ENCODE data around the gene FERMT1.

FERMT1 gene

GRCh38 chr20:6075428-6076219 lies 47.2 kb downstream of the FERMT1 start:
- Histone ChIP-seq H3K9me3 (ENCODE audit: control insufficient read depth, low read length) (no peaks in the 10 kb centered on the region), H3K4me3 (ENCODE audit: insufficient read depth, low read depth, low read length, poor library complexity, severe bottlenecking) (no peak overlapping the region), H3K27ac (ENCODE audit: insufficient read depth, low read length, poor library complexity, severe bottlenecking) (no peak overlapping the region), H3K4me1 (ENCODE audit: control insufficient read depth, insufficient read depth, low read length, poor library complexity, severe bottlenecking) (no peaks in the 10 kb centered on the region), H3K36me3 (ENCODE audit: control insufficient read depth, insufficient read depth, low read length) (no peaks in the 10 kb centered on the region), H3K27me3 (replicated peaks; ENCODE audit: control insufficient read depth, insufficient read depth, low read length, poor library complexity, severe bottlenecking) (no peaks in the 10 kb centered on the region)
- no peak for DNase-seq

- Histone ChIP-seq H3K27ac (ENCODE audit: insufficient read depth, low read length, poor library complexity, severe bottlenecking) (no peak overlapping the region), H3K27me3 (replicated peaks; ENCODE audit: control insufficient read depth, insufficient read depth, low read length, poor library complexity, severe bottlenecking) (no peaks in the 10 kb centered on the region), H3K4me1 (ENCODE audit: control insufficient read depth, insufficient read depth, low read length, poor library complexity, severe bottlenecking) (no peaks in the 10 kb centered on the region), H3K9me3 (ENCODE audit: control insufficient read depth, low read length) (no peaks in the 10 kb centered on the region), H3K4me3 (ENCODE audit: insufficient read depth, low read depth, low read length, poor library complexity, severe bottlenecking) (no peak overlapping the region), H3K36me3 (ENCODE audit: control insufficient read depth, insufficient read depth, low read length) (no peaks in the 10 kb centered on the region)
- DNase-seq, result no peak
These were observed 48.0 kb downstream of the FERMT1 start for GRCh38 chr20:6074784-6075183.

GRCh38 chr20:6074145-6074561 lies 48.7 kb downstream of the FERMT1 start:
- Histone ChIP-seq H3K9me3 (ENCODE audit: control insufficient read depth, low read length) (no peaks in the 10 kb centered on the region), H3K36me3 (ENCODE audit: control insufficient read depth, insufficient read depth, low read length) (no peaks in the 10 kb centered on the region), H3K27ac (ENCODE audit: insufficient read depth, low read length, poor library complexity, severe bottlenecking) (no peak overlapping the region), H3K27me3 (replicated peaks; ENCODE audit: control insufficient read depth, insufficient read depth, low read length, poor library complexity, severe bottlenecking) (no peaks in the 10 kb centered on the region), H3K4me3 (ENCODE audit: insufficient read depth, low read depth, low read length, poor library complexity, severe bottlenecking) (no peak overlapping the region), H3K4me1 (ENCODE audit: control insufficient read depth, insufficient read depth, low read length, poor library complexity, severe bottlenecking) (no peaks in the 10 kb centered on the region)
- no peak for DNase-seq

GRCh38 chr20:6070829-6071695 lies 51.8 kb downstream of the FERMT1 start:
- no peaks in the 10 kb centered on the region for H3K4me1 ChIP-seq (ENCODE audit: control insufficient read depth, insufficient read depth, low read length, poor library complexity, severe bottlenecking)
- no peak overlapping the region for H3K4me3 ChIP-seq (ENCODE audit: insufficient read depth, low read depth, low read length, poor library complexity, severe bottlenecking)
- no peaks in the 10 kb centered on the region for H3K36me3 ChIP-seq (ENCODE audit: control insufficient read depth, insufficient read depth, low read length)
- no peaks in the 10 kb centered on the region for H3K9me3 ChIP-seq (ENCODE audit: control insufficient read depth, low read length)
- H3K27ac ChIP-seq (ENCODE audit: insufficient read depth, low read length, poor library complexity, severe bottlenecking), result no peak overlapping the region
- DNase-seq, result no peak
- no peaks in the 10 kb centered on the region for H3K27me3 ChIP-seq (replicated peaks; ENCODE audit: control insufficient read depth, insufficient read depth, low read length, poor library complexity, severe bottlenecking)

- no peaks in the 10 kb centered on the region for H3K4me1 ChIP-seq (ENCODE audit: control insufficient read depth, insufficient read depth, low read length, poor library complexity, severe bottlenecking)
- DNase-seq, result no peak
- no peaks in the 10 kb centered on the region for H3K27me3 ChIP-seq (replicated peaks; ENCODE audit: control insufficient read depth, insufficient read depth, low read length, poor library complexity, severe bottlenecking)
- no peak overlapping the region for H3K4me3 ChIP-seq (ENCODE audit: insufficient read depth, low read depth, low read length, poor library complexity, severe bottlenecking)
- no peaks in the 10 kb centered on the region for H3K9me3 ChIP-seq (ENCODE audit: control insufficient read depth, low read length)
- H3K36me3 ChIP-seq (ENCODE audit: control insufficient read depth, insufficient read depth, low read length), result no peaks in the 10 kb centered on the region
- no peak overlapping the region for H3K27ac ChIP-seq (ENCODE audit: insufficient read depth, low read length, poor library complexity, severe bottlenecking)
These were observed 53.2 kb downstream of the FERMT1 start for GRCh38 chr20:6069669-6070068.

GRCh38 chr20:6067763-6068318 lies 55.0 kb downstream of the FERMT1 start:
- no peak overlapping the region for H3K27ac ChIP-seq (ENCODE audit: insufficient read depth, low read length, poor library complexity, severe bottlenecking)
- no peaks in the 10 kb centered on the region for H3K9me3 ChIP-seq (ENCODE audit: control insufficient read depth, low read length)
- no peak overlapping the region for H3K4me3 ChIP-seq (ENCODE audit: insufficient read depth, low read depth, low read length, poor library complexity, severe bottlenecking)
- DNase-seq, result no peak
- no peaks in the 10 kb centered on the region for H3K36me3 ChIP-seq (ENCODE audit: control insufficient read depth, insufficient read depth, low read length)
- H3K27me3 ChIP-seq (replicated peaks; ENCODE audit: control insufficient read depth, insufficient read depth, low read length, poor library complexity, severe bottlenecking), result no peaks in the 10 kb centered on the region
- no peaks in the 10 kb centered on the region for H3K4me1 ChIP-seq (ENCODE audit: control insufficient read depth, insufficient read depth, low read length, poor library complexity, severe bottlenecking)

- H3K36me3 ChIP-seq (ENCODE audit: control insufficient read depth, insufficient read depth, low read length), result no peaks in the 10 kb centered on the region
- no peaks in the 10 kb centered on the region for H3K27me3 ChIP-seq (replicated peaks; ENCODE audit: control insufficient read depth, insufficient read depth, low read length, poor library complexity, severe bottlenecking)
- H3K4me3 ChIP-seq (ENCODE audit: insufficient read depth, low read depth, low read length, poor library complexity, severe bottlenecking), result no peak overlapping the region
- DNase-seq, result no peak
- no peaks in the 10 kb centered on the region for H3K9me3 ChIP-seq (ENCODE audit: control insufficient read depth, low read length)
- peaks cover 2% of the 10 kb centered on the region for H3K4me1 ChIP-seq (ENCODE audit: control insufficient read depth, insufficient read depth, low read length, poor library complexity, severe bottlenecking)
- H3K27ac ChIP-seq (ENCODE audit: insufficient read depth, low read length, poor library complexity, severe bottlenecking), result no peak overlapping the region
These were observed 56.2 kb downstream of the FERMT1 start for GRCh38 chr20:6066582-6066981.

- H3K27me3 ChIP-seq (replicated peaks; ENCODE audit: control insufficient read depth, insufficient read depth, low read length, poor library complexity, severe bottlenecking), result no peaks in the 10 kb centered on the region
- no peaks in the 10 kb centered on the region for H3K36me3 ChIP-seq (ENCODE audit: control insufficient read depth, insufficient read depth, low read length)
- H3K4me3 ChIP-seq (ENCODE audit: insufficient read depth, low read depth, low read length, poor library complexity, severe bottlenecking), result no peak overlapping the region
- no peaks in the 10 kb centered on the region for H3K9me3 ChIP-seq (ENCODE audit: control insufficient read depth, low read length)
- peaks cover 4% of the 10 kb centered on the region for H3K4me1 ChIP-seq (ENCODE audit: control insufficient read depth, insufficient read depth, low read length, poor library complexity, severe bottlenecking)
- no peak overlapping the region for H3K27ac ChIP-seq (ENCODE audit: insufficient read depth, low read length, poor library complexity, severe bottlenecking)
- DNase-seq, result no peak
These were observed 61.3 kb downstream of the FERMT1 start for GRCh38 chr20:6061544-6061943.

- DNase-seq, result no peak
- peaks cover 4% of the 10 kb centered on the region for H3K4me1 ChIP-seq (ENCODE audit: control insufficient read depth, insufficient read depth, low read length, poor library complexity, severe bottlenecking)
- H3K9me3 ChIP-seq (ENCODE audit: control insufficient read depth, low read length), result no peaks in the 10 kb centered on the region
- no peak overlapping the region for H3K27ac ChIP-seq (ENCODE audit: insufficient read depth, low read length, poor library complexity, severe bottlenecking)
- H3K27me3 ChIP-seq (replicated peaks; ENCODE audit: control insufficient read depth, insufficient read depth, low read length, poor library complexity, severe bottlenecking), result no peaks in the 10 kb centered on the region
- H3K36me3 ChIP-seq (ENCODE audit: control insufficient read depth, insufficient read depth, low read length), result no peaks in the 10 kb centered on the region
- H3K4me3 ChIP-seq (ENCODE audit: insufficient read depth, low read depth, low read length, poor library complexity, severe bottlenecking), result no peak overlapping the region
These were observed 62.6 kb downstream of the FERMT1 start for GRCh38 chr20:6060213-6060612.
